ENCODE results near the gene LYL1. TPM values are rescaled to one million over a fixed set of nuclear protein-coding genes. Genes with fewer than 3 reads are reported as not detected.
A peak's percentile ranks its signal among the peaks of the same experiment; 100 is the strongest.

The LYL1 gene
- total RNA-seq, 1 donor from 2014 or later = 6.3 TPM

DNA sequence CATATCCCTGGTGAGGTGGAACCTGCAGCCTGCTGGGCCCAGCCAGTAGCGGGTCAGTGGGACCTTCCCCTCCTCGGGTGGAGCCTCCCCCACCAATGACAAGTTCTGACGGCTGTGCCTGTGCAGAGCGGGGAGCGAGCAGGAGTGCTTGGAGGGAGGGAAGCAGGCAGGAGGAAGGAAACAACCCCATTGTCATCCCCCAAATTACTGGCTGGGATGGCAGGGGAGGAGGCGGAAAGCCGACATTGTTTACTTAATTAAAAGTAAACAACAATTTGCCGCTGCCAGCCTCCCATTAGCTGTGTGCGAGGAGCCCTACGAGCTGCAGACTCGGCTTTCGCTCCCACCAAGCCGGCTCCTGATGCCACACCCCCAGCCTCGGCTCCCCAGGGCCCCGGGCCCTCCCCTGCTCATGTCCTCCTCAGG is 45.5 kb downstream of the LYL1 start:
- Histone ChIP-seq H3K9me3 (replicated peaks) (no peaks in the 10 kb centered on the region), H3K27ac (replicated peaks) (peak overlapping the region; percentile 98), H3K36me3 (no peaks in the 10 kb centered on the region), H3K4me3 (peak overlapping the region; percentile 9), H3K27me3 (ENCODE audit: low read depth) (no peaks in the 10 kb centered on the region), H3K4me1 (peaks cover 100% of the 10 kb centered on the region)
- intact Hi-C loops (cut with micrococcal nuclease) = no loop called here
- no peak for DNase-seq
- TF ChIP-seq, protein P1, sequence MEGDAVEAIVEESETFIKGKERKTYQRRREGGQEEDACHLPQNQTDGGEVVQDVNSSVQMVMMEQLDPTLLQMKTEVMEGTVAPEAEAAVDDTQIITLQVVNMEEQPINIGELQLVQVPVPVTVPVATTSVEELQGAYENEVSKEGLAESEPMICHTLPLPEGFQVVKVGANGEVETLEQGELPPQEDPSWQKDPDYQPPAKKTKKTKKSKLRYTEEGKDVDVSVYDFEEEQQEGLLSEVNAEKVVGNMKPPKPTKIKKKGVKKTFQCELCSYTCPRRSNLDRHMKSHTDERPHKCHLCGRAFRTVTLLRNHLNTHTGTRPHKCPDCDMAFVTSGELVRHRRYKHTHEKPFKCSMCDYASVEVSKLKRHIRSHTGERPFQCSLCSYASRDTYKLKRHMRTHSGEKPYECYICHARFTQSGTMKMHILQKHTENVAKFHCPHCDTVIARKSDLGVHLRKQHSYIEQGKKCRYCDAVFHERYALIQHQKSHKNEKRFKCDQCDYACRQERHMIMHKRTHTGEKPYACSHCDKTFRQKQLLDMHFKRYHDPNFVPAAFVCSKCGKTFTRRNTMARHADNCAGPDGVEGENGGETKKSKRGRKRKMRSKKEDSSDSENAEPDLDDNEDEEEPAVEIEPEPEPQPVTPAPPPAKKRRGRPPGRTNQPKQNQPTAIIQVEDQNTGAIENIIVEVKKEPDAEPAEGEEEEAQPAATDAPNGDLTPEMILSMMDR (IDR thresholded peaks at IDR 0.05; ENCODE audit: borderline replicate concordance) = no peak

DNA sequence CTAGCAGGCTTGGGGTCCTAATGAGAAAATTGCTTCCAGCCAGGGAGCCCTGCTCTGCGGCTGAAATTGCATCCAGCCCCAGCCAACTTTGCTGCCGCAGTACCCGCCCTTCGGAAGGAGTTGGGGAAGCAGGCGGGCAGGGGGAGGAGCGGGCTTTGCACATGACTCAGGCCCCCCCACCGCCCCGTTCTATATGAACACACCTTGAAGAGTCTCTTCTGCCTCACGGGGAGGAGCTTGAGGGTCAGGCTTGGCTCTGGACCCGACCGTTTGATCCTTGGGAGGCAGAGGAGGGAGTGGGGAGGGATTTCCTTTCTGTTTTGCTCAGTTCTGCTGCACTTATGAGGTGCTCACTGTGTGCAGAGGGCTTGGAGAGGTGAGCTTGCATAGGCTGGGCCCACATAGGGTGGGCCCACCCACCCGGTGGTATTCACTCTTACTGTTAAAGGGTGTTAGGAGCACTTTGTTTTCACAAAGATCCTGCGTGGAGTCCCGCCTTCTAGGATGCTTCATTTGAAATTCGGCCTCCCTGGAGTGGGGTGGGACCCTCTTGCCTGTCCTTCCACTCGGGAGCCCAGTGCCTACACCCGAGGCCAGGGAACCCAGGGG is 46.5 kb downstream of the LYL1 start:
- peaks cover 100% of the 10 kb centered on the region for H3K4me1 ChIP-seq
- peak overlapping the region; percentile 54 for H3K4me3 ChIP-seq
- peak overlapping the region; percentile 98 for H3K27ac ChIP-seq (replicated peaks)
- H3K27me3 ChIP-seq (ENCODE audit: low read depth) = no peaks in the 10 kb centered on the region
- TF ChIP-seq, protein P1 (IDR thresholded peaks at IDR 0.05; ENCODE audit: borderline replicate concordance) = no peak
- peak; percentile 61 for DNase-seq
- no peaks in the 10 kb centered on the region for H3K9me3 ChIP-seq (replicated peaks)
- H3K36me3 ChIP-seq = no peaks in the 10 kb centered on the region
- intact Hi-C loops (cut with micrococcal nuclease) = no loop called here

DNA sequence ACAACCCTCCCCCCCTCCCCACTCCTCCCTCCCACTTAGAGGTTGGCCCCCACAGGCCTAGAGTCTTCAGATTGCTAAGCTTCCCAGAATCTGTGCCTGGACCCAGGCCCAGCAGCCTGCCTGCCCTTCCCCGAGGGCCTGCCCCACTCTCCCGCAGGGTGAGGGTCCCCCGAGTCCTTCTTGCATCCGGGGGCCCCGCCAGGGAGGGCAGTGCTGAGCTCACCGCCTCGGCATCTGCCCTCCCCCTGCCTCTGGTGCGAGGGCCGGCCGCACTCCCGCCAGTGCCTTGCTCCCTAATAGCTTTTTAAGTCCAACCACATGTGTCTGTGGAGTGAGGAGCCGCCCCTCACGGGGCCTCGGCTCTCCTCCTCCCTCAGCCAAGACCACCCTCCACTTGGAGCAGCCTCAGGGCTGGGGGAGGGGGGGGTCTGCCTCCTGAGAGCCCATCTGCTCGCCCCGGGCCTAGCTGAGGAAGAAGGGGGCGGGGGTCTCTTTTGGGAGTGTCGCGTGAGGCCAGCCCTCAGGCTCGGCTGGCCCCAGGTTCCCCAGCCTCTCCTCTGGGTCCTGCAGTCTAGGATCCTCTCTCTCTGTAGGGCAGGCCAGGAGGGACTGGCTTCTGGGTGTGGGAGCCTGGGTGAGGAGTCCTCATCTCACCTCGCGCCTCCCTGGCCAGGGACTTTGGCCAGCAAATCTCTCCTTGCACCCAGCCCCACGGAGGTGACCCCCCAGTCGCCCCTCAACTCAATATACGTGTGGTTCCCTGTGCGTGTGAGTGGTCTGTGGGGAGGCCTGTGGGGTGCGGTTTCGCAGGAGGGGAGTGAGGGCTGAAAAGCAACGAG is 47.2 kb downstream of the LYL1 start:
- Histone ChIP-seq H3K27me3 (ENCODE audit: low read depth) (no peaks in the 10 kb centered on the region), H3K27ac (replicated peaks) (peak overlapping the region; percentile 98), H3K36me3 (no peaks in the 10 kb centered on the region), H3K4me1 (peaks cover 100% of the 10 kb centered on the region), H3K4me3 (peak overlapping the region; percentile 54), H3K9me3 (replicated peaks) (no peaks in the 10 kb centered on the region)
- peak; percentile 84 for DNase-seq
- intact Hi-C loops (cut with micrococcal nuclease) = no loop called here
- TF ChIP-seq, protein P1 (IDR thresholded peaks at IDR 0.05; ENCODE audit: borderline replicate concordance) = no peak

DNA sequence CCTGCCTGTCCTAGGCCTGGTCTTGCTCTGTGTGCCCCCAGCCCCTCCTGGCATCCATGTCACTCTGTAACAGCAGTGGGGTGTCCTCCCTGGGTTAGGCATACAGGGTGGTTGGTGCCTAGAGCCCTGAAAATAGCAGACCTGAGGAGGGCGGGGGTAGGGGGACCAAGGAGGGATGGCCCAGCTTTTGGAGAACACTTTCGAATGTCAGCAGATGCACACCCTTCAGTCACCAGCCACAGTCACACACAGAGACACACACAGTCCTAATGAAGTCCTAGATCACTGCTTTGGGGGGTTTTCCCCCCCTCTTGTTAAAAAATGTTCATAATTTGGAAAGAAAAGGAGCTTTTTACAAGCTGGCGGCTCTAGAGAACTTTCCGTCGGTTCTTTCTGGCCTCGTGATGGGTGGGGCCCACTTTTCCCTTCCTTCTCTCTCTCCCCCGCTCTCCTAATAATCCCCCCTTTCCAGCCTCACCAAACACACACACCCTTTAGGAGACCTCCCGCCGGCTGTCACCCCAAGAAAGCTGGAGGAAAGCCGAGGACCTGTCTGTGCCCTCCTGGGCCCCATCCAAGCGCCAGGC is 47.9 kb downstream of the LYL1 start:
- TF ChIP-seq, protein P1 (IDR thresholded peaks at IDR 0.05; ENCODE audit: borderline replicate concordance) = no peak
- no peaks in the 10 kb centered on the region for H3K36me3 ChIP-seq
- intact Hi-C loops (cut with micrococcal nuclease) = no loop called here
- peak overlapping the region; percentile 98 for H3K27ac ChIP-seq (replicated peaks)
- no peaks in the 10 kb centered on the region for H3K9me3 ChIP-seq (replicated peaks)
- peak overlapping the region; percentile 54 for H3K4me3 ChIP-seq
- DNase-seq = peak; percentile 43
- H3K4me1 ChIP-seq = peaks cover 100% of the 10 kb centered on the region
- no peaks in the 10 kb centered on the region for H3K27me3 ChIP-seq (ENCODE audit: low read depth)

DNA sequence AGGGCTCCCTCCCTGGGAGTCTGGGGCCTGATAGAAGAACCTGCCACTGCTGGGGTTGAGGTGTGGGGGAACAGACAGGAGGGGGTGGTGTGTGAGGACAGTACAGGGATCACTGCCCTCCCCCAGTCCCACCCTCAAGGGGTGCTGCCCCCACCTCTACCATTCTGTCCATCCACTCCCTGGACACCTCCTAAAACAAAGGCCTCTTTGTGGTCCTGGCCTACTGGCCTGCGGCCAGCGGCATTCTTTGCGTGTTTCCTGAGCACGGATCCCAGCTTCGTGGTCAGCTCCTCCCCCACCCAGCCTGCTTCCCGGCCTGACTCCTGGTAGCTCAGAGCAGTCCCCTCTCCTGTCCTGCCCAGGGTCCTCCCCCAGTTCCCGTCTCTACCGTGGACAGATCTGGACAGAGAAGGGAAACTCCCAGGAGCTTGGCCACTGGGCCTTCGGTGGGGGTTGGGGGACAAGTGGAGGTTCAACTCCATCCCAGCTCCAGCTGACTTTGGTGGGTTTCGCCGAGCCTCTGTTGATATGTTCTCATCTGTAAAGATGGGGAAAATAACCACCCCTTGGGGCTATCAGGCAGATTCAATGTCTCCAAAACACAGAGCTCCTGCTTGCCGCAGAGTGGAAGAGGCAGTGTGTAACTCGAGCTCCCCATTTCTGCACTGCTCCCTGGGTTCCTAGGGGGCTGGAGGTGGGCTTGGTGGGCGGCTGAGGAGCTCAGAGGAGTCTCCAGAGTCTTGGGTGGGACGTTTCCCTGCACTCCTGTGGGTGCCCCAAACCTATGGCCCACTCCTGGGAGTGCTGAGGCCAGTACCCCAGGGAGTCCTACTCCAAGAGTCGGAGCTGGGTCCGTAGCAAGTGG is 48.7 kb downstream of the LYL1 start:
- Histone ChIP-seq H3K27me3 (ENCODE audit: low read depth) (no peaks in the 10 kb centered on the region), H3K4me1 (peaks cover 99% of the 10 kb centered on the region), H3K27ac (replicated peaks) (peak overlapping the region; percentile 98), H3K4me3 (peak overlapping the region; percentile 42), H3K36me3 (no peaks in the 10 kb centered on the region), H3K9me3 (replicated peaks) (no peaks in the 10 kb centered on the region)
- DNase-seq = peak; percentile 93
- TF ChIP-seq, protein P1 (IDR thresholded peaks at IDR 0.05; ENCODE audit: borderline replicate concordance) = no peak
- intact Hi-C loops (cut with micrococcal nuclease) = no loop called here
